HAP-1 (cell line): ENCODE results near the gene DNM2.

Experiments
- DNase-seq, 2 experiments: peaks; one replicate each; pipeline ENCODE4 v3.0.0-alpha.2; 2016 to 2020; ENCODE audit warnings: low spot score in 2 of 2
- H3K27me3 ChIP-seq: fragments of 250-450 bp; sonication (Bioruptor Pico); 2 replicates; pipeline ENCODE4 v1.5.1; 2020; ENCODE audit warnings: low read depth, mild to moderate bottlenecking, moderate library complexity
- H3K36me3 ChIP-seq: fragments of 250-450 bp; sonication (Bioruptor Pico); replicated peaks from 2 replicates; pipeline ENCODE4 v1.5.1; 2020; ENCODE audit warnings: mild to moderate bottlenecking
- H3K4me1 ChIP-seq: fragments of 250-450 bp; sonication (Bioruptor Pico); 2 replicates; pipeline ENCODE4 v1.5.1; 2020; ENCODE audit warnings: mild to moderate bottlenecking
- H3K4me3 ChIP-seq: fragments of 250-450 bp; sonication (Bioruptor Pico); 2 replicates; pipeline ENCODE4 v1.5.1; 2020; ENCODE audit warnings: mild to moderate bottlenecking, moderate library complexity
- H3K9me3 ChIP-seq: fragments of 250-450 bp; sonication (Bioruptor Pico); 2 replicates; pipeline ENCODE4 v1.5.1; 2020; ENCODE audit warnings: mild to moderate bottlenecking, moderate library complexity
- in situ Hi-C: fragments of 300-500 bp; cut with MboI; formaldehyde crosslinking; loops from 3 replicates; pipeline ENCODE4 v1.14.3; 2020; ENCODE audit warnings: low sequenced_read_pairs, inconsistent platforms, mixed read lengths

Gene DNM2

GRCh38 chr19:10699650-10700335 lies 18.1 kb upstream of the DNM2 start:
- peak; percentile 49 to 81 for DNase-seq
- Histone ChIP-seq H3K4me3 (no peak overlapping the region), H3K4me1 (peaks cover 10% of the 10 kb centered on the region), H3K9me3 (no peaks in the 10 kb centered on the region), H3K27me3 (no peaks in the 10 kb centered on the region), H3K36me3 (no peaks in the 10 kb centered on the region)
- in situ Hi-C loops = no loop called here

GRCh38 chr19:10701955-10702525 lies 15.8 kb upstream of the DNM2 start:
- H3K9me3 ChIP-seq = no peaks in the 10 kb centered on the region
- H3K27me3 ChIP-seq = no peaks in the 10 kb centered on the region
- in situ Hi-C loops = no loop called here
- no peaks in the 10 kb centered on the region; the same call in 1 of the 2 replicates for H3K36me3 ChIP-seq
- DNase-seq = peak; percentile 22 to 69
- peaks cover 2% of the 10 kb centered on the region for H3K4me1 ChIP-seq
- peak overlapping the region; percentile 75 for H3K4me3 ChIP-seq

DNA sequence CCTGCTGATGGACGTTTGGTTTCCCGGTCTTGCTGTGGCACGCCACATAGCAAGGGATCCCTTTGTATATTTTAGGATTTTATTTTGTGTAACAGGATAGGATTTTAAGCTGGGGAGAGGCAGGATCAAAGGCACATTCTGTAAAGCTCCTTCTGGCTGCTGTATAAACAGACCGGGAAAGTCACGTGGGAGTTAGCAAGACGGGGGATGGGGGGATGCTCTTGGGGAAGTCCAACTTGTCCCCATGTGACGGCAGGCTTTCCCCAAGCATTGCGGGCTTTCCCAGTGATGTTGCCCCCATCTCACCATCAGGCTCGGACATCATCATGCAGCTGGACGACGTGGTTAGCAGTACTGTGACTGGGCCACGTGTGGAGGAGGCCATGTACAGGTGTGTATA lies 10.9 kb upstream of the DNM2 start:
- H3K36me3 ChIP-seq = peaks cover 3% of the 10 kb centered on the region; the same call in 1 of the 2 replicates
- in situ Hi-C loops = no loop called here

DNA sequence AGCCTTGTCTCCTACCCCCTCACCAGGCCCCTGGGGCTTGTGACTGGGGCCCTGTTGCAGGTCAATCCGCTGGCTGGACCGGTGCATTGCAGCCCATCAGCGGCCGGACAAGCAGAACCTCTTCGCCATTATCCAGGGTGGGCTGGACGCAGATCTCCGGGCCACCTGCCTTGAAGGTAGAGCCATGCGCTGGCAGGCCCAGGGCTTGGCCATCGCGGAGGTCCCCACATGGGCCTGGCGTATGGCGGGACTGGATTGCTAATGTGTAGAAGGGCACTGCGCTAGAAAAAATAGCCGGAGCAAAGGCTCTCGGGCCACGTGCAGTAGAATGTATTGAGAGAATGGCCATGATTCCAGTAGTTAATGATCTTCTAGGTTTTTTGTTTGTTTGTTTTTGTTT lies 10.4 kb upstream of the DNM2 start:
- Histone ChIP-seq H3K27me3 (no peaks in the 10 kb centered on the region), H3K4me3 (no peak overlapping the region), H3K4me1 (no peaks in the 10 kb centered on the region; the same call in 1 of the 2 replicates), H3K36me3 (peaks cover 3% of the 10 kb centered on the region; the same call in 1 of the 2 replicates), H3K9me3 (no peaks in the 10 kb centered on the region)
- no peak for DNase-seq
- in situ Hi-C loops = no loop called here

More for the DNA sequence above, 10.9 kb upstream of the DNM2 start:
- Histone ChIP-seq H3K27me3 (no peaks in the 10 kb centered on the region), H3K4me1 (no peaks in the 10 kb centered on the region; the same call in 1 of the 2 replicates), H3K9me3 (no peaks in the 10 kb centered on the region), H3K4me3 (no peak overlapping the region)
- no peak for DNase-seq

- no peak for DNase-seq
- in situ Hi-C loops = no loop called here
- H3K9me3 ChIP-seq = no peaks in the 10 kb centered on the region
- H3K36me3 ChIP-seq = peaks cover 3% of the 10 kb centered on the region; the same call in 1 of the 2 replicates
- no peak overlapping the region for H3K4me3 ChIP-seq
- H3K4me1 ChIP-seq = no peaks in the 10 kb centered on the region
- H3K27me3 ChIP-seq = no peaks in the 10 kb centered on the region
Observed at GRCh38 chr19:10708291-10708690, 9.6 kb upstream of the DNM2 start.

- Histone ChIP-seq H3K27me3 (no peaks in the 10 kb centered on the region), H3K4me1 (peaks cover 3% of the 10 kb centered on the region), H3K9me3 (no peaks in the 10 kb centered on the region), H3K4me3 (no peak overlapping the region), H3K36me3 (peaks cover 3% of the 10 kb centered on the region)
- in situ Hi-C loops = no loop called here
- DNase-seq = no peak
Observed at GRCh38 chr19:10712045-10712444, 5.8 kb upstream of the DNM2 start.

- Histone ChIP-seq H3K36me3 (peaks cover 3% of the 10 kb centered on the region; the same call in 1 of the 2 replicates), H3K4me1 (peaks cover 4% of the 10 kb centered on the region), H3K9me3 (no peaks in the 10 kb centered on the region), H3K4me3 (no peak overlapping the region), H3K27me3 (no peaks in the 10 kb centered on the region)
- in situ Hi-C loops = no loop called here
- no peak for DNase-seq
Observed at GRCh38 chr19:10712754-10713153, 5.1 kb upstream of the DNM2 start.

- no peaks in the 10 kb centered on the region for H3K9me3 ChIP-seq
- H3K36me3 ChIP-seq = peaks cover 7% of the 10 kb centered on the region; the same call in 1 of the 2 replicates
- H3K27me3 ChIP-seq = no peaks in the 10 kb centered on the region
- DNase-seq = no peak
- H3K4me3 ChIP-seq = no peak overlapping the region
- in situ Hi-C loops = no loop called here
- peaks cover 4% of the 10 kb centered on the region for H3K4me1 ChIP-seq
Observed at GRCh38 chr19:10713317-10713716, 4.6 kb upstream of the DNM2 start.

GRCh38 chr19:10717054-10717355 lies 874 bp upstream of the DNM2 start:
- no peak for DNase-seq
- H3K4me3 ChIP-seq = no peak overlapping the region
- H3K9me3 ChIP-seq = no peaks in the 10 kb centered on the region
- H3K36me3 ChIP-seq = peaks cover 10% of the 10 kb centered on the region
- in situ Hi-C loops = no loop called here
- H3K4me1 ChIP-seq = peaks cover 9% of the 10 kb centered on the region
- H3K27me3 ChIP-seq = no peaks in the 10 kb centered on the region

- DNase-seq = peak in 1 of 2 experiments; percentile 62
- peak overlapping the region; percentile 81 for H3K4me3 ChIP-seq
- peaks cover 10% of the 10 kb centered on the region for H3K36me3 ChIP-seq
- H3K4me1 ChIP-seq = peaks cover 9% of the 10 kb centered on the region
- no peaks in the 10 kb centered on the region for H3K9me3 ChIP-seq
- in situ Hi-C loops = no loop called here
- H3K27me3 ChIP-seq = no peaks in the 10 kb centered on the region
Observed at GRCh38 chr19:10718205-10719196, 622 bp downstream of the DNM2 start.

GRCh38 chr19:10719466-10719961 lies 1.6 kb downstream of the DNM2 start:
- Histone ChIP-seq H3K4me1 (peaks cover 9% of the 10 kb centered on the region), H3K9me3 (no peaks in the 10 kb centered on the region), H3K27me3 (no peaks in the 10 kb centered on the region), H3K36me3 (peaks cover 10% of the 10 kb centered on the region), H3K4me3 (peak overlapping the region; percentile 81)
- DNase-seq = peak in 1 of 2 experiments; percentile 25
- in situ Hi-C loops = no loop called here

- in situ Hi-C loops = no loop called here
- no peak overlapping the region for H3K4me3 ChIP-seq
Observed at GRCh38 chr19:10720607-10721125, 2.8 kb downstream of the DNM2 start.

DNA sequence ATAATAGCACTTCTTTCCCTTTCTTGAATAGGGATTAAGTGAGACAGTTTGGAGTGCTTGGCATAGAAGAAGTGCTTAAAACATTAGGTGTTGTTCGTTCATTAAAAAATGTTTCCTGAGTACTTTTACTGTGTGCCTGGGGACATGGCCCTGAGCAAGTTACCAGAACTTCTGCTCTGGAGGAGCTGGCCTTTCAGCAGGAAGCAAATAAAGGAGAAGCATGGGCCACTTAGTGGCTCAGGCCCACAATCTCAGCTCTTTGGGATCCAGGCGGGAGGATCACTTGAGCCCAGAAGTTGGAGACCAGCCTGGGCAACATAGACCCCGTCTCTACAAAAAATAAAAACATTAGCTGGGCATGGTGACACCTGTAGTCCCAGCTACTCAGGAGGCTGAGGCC lies 5.7 kb downstream of the DNM2 start:
- Histone ChIP-seq H3K9me3 (no peaks in the 10 kb centered on the region), H3K4me1 (peaks cover 7% of the 10 kb centered on the region), H3K4me3 (no peak overlapping the region), H3K36me3 (peaks cover 4% of the 10 kb centered on the region), H3K27me3 (no peaks in the 10 kb centered on the region)
- in situ Hi-C loops = no loop called here
- DNase-seq = no peak

More at GRCh38 chr19:10720607-10721125, 2.8 kb downstream of the DNM2 start:
- Histone ChIP-seq H3K36me3 (peaks cover 10% of the 10 kb centered on the region), H3K9me3 (no peaks in the 10 kb centered on the region), H3K4me1 (peaks cover 9% of the 10 kb centered on the region), H3K27me3 (no peaks in the 10 kb centered on the region)
- no peak for DNase-seq
